Sigmoid colon (tissue), 3 donors: ENCODE measurements around the gene ARHGAP45.
"Not testable (repeated sequence)": the region's sequence is repeated elsewhere in the genome, so short reads cannot be mapped to it uniquely, and the experiment has no call there.

Experiments
- POLR2A ChIP-seq, 2 donors: fragments of 450-650 bp; IDR thresholded peaks; one replicate each; pipeline ENCODE4 v1.6.1; 2016; ENCODE audit warnings: antibody characterized with exemption in 2 of 2, mild to moderate bottlenecking in 2 of 2, moderate library complexity in 2 of 2
- TF ChIP-seq, protein P1 (sequence below), 4 experiments: fragments of 450-650 bp in 3 of 4; fragments of 200-600 bp in 1 of 4; IDR thresholded peaks; one replicate each; pipeline ENCODE4 v1.5.1; 2016 to 2019; ENCODE audit warnings: antibody characterized with exemption in 4 of 4, mild to moderate bottlenecking in 3 of 4, moderate library complexity in 2 of 4

DNA sequence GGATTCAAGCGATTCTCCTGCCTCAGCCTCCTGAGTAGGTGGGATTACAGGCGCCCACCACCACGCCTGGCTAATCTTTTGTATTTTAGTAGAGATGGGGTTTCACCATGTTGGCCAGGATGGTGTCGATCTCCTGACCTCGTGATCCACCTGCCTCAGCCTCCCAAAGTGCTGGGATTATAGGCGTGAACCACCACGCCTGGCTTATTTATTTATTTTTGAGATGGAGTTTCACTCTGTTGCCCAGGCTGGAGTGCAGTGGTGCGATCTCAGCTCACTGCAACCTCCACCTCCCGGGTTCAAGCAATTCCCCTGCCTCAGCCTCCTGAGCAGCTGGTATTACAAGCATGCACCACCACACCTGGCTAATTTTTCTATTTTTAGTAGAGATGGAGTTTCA, 47.8 kb downstream of the ARHGAP45 start:
- TF ChIP-seq, protein P1, sequence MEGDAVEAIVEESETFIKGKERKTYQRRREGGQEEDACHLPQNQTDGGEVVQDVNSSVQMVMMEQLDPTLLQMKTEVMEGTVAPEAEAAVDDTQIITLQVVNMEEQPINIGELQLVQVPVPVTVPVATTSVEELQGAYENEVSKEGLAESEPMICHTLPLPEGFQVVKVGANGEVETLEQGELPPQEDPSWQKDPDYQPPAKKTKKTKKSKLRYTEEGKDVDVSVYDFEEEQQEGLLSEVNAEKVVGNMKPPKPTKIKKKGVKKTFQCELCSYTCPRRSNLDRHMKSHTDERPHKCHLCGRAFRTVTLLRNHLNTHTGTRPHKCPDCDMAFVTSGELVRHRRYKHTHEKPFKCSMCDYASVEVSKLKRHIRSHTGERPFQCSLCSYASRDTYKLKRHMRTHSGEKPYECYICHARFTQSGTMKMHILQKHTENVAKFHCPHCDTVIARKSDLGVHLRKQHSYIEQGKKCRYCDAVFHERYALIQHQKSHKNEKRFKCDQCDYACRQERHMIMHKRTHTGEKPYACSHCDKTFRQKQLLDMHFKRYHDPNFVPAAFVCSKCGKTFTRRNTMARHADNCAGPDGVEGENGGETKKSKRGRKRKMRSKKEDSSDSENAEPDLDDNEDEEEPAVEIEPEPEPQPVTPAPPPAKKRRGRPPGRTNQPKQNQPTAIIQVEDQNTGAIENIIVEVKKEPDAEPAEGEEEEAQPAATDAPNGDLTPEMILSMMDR (IDR thresholded peaks at IDR 0.05), result not testable (repeated sequence)
- not testable (repeated sequence) for TF ChIP-seq POLR2A (IDR thresholded peaks at IDR 0.05)
